ENCODE results near the gene UBTF.

UBTF gene

DNA sequence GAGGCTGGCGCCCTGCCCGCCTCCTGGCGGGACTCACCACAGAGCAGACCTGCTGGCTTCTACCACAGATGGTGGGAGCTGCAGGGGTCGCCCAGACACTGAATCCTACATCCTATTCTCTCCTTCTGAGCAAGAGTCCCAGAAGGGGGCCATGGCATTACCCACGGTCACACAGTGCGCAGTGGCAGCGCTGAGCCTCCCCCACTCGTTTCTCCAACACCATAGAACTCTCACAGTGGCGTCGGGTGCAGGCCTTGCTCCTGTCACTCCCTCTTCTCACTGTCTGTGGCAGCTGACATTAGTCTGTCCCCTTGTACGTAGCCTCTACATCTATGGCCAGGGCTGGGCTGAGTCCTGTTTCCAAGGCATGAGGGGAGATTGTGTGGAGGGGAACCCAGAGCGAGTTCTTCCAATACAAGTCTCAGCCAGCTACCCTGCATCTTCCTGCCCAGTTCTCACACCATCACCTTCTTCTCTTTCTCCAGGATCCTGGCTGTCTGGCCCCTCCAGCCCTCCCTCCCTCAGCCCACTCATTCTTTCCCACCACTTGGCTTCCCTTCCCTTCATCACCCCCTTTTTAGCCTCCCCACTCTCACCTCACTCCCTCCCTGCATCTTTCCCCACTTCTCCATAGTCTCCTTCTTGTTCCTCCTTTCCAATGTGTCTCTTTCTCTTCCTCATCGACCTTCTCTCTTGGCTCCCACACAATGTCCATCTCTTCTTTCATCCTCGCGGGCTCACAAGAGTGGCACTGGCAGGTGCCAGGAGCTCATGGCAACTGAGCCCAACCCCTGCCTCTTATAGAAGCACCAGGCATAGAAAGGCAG lies 5.9 kb downstream of the UBTF start:
- no peak for DNase-seq (ENCODE audit: low spot score)

DNA sequence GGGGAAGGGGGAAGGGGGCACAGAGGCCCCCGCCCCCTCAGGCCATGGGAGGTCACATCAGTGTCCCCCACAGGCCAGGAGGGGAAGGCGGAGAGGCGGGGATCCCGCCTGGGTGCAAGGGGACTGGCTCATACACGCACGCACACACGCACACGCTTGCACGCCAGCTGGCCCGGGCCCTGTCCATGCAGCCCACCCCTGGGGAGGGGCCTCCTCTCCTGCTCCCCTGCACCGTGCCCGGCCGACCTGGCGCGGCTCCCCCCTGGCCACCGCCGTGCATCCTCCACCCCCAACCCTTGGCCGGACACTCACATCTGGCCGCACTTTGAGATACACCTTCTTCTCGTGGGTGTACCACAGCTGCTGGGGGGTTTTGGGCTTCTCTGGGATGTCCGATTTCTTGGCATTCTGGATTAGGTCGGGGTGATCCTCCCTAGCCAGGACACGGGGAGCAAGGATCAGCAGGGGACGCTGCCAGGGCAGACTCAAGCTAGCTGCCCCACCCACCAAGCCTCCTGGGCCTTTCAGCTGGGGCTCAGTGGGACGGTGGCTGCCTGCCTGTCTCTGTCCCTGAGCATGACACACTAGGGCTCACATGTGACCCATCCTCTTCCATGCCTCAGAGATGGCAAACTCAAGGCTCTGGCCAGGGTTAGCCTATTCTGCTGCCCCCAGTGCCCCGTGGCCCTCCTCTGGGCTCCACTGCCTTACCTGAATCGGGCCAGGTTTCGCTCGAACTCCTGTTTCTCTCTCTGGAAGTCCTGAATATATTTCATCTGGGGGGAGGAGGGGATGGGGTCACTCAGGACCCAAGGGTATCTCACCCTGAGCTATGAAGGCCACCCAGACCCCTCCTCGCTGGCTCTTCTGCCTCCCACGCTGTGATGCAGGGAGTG lies 6.7 kb downstream of the UBTF start:
- no peak for DNase-seq (ENCODE audit: low spot score)

DNA sequence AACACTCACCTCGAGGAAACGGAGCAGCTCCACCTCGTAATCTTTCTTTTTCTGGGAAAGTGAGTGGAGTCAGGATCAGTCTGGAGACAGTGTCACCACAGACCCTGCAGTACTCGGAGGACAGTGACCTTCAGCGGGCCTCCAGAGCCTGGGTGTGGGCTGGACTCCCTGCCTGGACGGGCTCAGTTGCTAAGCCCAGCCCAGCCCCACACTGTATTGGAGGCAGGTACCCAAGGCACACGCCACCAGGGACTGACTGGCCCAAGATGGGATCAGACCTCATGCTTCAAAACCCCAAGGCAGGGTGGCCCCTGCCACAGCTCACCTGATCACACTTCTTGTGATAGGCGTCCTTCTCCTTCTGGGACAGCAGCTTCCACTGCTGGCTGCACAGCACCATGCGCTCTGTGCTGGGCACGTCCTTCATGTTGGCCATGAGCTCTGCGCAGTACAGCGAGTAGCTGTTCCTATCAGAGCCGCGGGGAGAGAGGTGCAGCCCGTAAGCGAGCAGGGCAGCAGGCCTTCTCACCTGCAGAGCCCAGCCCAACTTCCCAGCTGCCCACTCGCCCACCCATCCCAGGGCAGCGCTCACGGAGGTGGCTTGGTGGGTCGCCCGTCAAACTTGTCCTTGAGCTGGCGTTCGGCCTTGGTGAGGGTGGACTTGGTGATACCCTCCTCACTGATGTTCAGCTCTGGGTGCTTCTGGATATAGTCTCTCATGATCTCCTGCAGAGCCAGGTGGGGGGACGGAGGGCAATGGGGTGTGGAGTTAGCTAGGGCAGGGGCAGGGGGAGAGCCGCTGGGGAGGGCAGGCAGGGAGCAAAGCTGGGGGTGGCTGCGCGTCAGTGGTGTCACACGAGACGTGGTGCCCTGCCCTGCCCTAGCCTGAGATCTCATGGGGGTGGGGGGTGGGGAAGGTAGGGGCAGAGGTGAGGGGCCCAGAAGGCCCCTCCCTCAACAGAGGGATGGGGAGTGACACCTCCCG lies 7.9 kb downstream of the UBTF start:
- DNase-seq (ENCODE audit: low spot score): no peak

DNA sequence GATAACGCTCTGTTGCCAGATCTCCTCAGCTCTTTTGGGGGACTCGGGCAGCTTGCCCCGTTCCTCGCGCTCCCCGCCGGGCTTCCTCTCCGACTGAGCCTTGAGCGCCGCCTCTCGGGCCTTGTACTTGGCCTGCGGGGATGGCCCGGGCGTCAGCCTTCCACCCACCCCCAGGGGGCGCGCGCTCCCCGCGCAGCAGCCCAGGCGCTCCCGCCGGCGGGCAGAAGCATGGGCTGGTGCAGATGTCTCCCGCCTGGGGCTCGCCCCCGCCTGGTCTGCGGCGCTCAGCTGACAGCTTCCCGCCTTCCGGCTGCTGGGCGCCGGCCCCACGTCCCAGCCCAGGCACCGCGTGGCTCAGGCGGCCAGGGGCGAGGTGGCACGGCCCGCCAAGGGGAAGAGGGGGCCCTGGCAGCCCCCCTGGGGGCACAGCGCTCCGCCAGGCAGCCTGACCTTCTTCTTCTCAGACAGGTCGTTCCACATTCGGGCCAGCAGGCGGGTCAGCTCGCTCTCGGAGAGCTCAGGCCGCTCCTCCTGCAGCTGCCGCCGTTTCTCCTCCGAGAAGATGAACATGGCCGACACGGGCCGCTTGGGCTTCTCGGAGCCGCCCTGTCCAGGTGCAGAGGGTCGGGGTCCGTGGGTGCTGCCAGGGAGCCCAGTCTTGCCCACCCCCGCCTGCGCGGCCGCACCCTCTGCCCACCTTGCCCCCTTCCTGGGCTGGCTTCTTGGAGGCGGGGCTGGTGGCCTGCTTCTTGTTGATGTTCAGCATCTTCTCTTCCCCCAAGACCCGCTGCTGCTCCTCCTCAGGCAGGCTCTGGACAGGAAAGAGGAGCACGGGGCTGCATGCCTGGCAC lies 8.9 kb downstream of the UBTF start:
- no peak for DNase-seq (ENCODE audit: low spot score)

DNA sequence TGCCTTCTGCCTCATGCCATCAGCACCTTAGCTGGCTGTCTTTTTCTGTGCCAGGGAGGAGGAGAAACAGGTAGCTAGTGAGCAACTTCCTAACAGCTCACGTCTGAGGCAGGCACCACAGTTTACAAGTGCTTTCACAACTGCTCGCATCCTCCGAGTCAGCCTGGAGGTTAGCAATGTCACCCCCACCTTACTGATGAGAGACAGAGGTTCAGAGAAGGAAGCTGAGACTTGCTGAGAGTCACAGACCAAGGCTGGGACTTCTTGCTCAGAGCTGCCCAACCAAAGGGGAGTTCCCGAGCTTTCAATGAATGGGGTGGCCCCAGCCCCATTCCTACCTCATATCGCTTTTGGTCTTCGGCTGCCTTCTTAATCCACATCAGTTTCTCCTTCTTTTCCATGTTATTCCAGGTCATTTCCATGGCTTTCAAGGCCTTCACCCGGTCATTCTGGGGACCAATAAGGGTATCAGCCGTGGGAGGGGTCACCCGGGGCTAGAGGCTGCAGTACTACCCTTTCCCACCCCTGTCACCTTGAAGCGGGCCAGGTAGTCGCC lies 9.6 kb downstream of the UBTF start:
- DNase-seq (ENCODE audit: low spot score): no peak

DNA sequence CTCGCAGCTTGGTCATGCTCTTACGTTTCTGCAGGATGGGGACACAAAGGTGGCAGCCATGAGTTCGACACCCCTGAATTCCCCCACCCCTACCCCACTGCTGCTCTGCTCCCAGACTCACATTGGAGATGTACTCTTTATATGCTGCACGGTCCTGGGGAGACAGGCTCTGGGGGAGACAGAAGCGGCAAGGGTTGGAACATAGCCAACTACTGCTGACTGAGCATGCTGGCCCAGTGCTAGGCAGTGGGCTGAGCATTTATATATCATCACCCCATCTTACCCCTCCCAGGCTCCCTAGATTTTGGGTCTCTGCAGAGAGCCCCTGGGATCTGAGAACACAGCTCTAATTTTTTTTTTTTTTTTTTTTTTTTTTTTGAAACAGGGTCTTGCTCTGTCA lies 11.7 kb downstream of the UBTF start:
- DNase-seq (ENCODE audit: low spot score): no peak

DNA sequence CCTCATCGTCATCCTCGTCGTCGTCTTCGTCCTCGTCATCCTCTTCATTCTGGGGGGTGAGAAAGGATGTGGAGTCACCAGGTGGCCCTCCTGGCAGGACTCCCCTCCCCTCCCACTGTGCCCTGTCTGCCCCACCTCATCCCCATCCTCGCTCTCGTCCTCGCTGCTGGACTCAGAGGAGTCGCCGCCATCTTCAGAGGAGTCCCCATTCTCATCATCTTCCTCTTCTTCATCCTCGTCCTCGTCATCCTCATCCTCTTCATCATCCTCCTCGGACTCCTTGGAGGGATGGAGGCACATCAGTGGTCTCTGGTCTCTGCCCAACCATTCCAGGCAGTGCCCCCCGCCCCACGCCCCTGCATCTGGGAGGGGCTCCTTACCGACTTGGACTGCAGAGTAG lies 12.2 kb downstream of the UBTF start:
- no peak for DNase-seq (ENCODE audit: low spot score)

DNA sequence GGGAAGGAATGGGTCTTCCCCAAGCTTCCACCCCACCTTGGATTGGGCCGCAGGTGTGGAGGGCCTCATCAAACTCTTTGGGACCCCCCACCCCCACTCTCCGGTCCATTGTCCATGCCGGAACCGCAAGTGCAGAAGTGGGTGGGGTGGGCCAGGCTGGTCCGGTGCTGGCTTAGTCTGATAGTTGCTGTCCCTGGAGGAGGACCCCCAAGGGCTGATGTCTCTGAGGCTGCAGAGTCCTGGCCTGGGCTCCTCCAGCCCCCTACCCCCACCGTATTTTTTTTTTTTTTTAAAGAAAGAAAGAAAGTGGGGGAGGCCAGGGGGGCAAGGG lies 12.7 kb downstream of the UBTF start:
- DNase-seq (ENCODE audit: low spot score): no peak

DNA sequence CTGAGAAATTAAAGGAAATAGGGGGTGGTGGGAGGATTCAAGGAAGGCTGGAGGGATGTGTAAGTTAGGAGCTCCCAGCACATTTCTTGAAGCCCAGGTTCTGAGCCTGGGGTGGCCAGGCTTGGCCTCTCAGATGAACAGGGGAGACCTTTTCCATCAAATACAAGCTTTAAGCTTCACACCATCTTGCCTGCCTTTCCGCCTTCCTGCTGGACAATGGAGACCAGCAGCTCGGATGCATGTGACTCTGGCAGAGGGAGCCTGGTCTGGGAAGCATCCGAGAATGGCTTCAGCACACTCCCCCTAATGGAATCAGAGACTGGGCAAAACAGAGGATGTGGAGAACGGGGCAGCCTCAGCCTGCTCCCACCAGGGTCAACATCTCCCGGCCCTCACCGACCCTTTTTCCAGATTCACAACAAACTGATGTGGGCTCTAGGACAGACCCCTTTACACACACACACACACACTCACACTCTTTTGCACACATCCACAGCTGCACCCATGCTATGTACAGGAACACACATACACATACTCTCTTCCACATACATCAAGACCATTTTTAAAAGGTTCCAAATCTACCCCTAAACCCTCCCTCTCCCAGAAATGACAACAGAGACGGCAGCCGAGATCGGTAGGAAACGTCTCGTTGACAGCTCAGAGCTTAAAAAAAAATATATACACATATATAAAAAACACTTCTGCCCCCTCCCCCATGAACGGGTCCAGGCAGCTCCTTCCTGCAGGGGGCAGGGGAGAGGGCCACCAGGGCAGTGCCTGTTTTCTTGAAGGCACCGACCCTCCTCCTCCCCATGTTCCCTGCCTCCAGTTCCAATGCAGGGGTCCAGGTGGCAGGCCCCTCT lies 13.3 kb downstream of the UBTF start:
- no peak for DNase-seq (ENCODE audit: low spot score)

DNA sequence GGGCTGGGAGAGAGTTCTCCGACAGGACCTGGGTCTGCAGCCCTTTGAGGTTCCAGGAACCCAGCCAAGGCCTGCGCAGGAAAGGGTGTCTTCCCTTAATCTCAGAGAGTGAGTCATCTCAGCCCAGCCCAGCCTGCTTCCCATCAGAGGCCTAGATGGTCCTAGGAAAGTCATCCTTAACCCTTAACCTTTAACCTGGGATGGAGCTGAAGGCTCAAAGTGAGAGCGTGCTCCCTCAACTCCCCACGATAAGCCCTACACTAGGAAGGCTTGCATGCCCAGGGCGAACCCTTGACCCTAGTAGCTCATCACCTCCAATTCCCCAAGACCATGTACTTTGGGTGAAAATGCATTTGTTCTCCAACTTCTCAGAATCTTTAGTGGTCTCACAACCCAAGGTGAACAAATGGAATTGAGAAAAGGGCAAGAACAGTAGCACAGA lies 15.0 kb downstream of the UBTF start:
- DNase-seq (ENCODE audit: low spot score): no peak

DNA sequence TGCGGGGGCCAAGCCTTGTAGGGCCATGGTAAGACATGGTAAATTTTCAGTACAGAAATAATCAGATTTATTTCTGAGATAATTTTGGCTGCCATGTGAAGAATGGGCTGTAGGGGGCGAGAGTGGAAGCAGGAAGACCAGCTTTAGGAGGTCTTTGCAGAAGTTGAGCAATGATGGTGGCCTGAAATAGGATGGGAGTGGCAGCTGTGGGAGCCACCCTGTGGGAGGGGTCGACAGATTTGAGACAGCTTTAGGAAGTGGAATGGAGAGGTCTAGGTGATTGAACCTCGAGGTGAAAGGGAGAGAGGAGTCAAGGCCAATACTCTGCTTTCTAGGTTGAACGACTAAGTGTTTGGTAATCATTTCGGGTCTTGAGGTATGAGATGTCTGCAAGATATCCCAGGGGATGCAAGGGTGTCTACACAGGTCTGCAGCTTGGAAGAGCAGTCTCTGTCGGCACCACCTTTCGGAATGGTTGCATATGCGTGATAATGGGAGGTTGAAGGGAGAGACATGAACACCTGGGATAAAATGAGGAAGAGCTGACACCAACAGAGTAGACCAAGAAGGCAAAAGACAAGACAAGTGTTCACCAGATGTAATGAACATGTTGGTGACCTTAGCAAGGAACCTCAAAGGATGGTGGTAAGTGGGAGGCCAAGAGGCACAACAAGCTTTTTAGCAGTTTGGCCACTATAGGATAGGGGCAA lies 15.6 kb downstream of the UBTF start:
- peak; percentile 63 for DNase-seq (ENCODE audit: low spot score)

DNA sequence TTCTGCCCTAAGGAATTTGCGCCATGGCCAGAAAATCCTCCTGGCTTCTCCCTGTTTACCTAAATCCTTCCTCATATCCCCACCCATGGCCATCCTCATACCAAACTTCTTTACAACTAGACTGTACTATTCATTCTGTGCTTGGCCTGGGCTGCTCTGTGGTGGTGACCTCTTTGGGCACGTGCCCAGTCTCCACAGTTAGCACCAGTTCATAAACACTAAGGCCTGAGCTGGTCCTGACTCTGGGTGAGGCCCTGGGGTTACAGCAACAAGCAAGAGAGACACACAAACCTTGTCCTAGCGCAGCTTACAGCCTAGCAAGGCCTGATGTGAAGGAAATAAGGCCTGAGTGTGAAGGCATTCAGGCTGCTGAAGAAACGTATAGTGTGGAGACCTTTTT lies 16.7 kb downstream of the UBTF start:
- DNase-seq (ENCODE audit: low spot score): no peak

DNA sequence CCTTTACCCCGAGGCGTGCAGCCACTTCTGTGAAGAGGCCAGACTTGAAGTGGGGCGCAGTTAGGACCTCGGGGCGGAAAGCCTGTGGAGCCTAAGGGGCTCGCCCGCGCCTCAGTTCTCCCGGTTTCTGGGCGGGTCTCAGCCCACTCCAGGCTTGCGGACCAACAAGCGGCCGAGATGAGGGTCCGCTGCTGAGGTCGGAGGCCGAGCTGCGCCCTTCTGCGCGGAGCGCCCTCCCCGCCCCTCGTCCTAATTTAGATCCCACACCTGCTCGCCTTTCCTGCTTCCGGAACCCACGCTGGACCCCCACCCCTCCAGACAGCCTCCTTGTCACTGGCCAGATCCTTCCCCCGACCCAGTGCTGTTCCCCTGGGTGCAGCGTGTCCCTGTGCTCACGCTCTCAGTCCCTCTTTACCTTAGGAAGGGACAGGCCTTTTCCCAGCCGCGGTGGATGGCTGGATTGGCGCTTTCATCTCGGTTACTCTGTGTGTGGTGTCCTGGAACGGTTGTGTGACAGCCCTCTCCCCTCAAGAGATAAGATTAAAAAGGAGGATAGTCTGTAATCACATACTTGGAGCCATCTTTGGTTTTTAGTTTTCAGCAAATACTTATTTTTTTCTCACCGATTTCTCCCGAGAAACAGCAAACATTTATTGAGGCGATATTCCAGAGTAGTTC lies 18.9 kb downstream of the UBTF start:
- DNase-seq (ENCODE audit: low spot score): no peak

DNA sequence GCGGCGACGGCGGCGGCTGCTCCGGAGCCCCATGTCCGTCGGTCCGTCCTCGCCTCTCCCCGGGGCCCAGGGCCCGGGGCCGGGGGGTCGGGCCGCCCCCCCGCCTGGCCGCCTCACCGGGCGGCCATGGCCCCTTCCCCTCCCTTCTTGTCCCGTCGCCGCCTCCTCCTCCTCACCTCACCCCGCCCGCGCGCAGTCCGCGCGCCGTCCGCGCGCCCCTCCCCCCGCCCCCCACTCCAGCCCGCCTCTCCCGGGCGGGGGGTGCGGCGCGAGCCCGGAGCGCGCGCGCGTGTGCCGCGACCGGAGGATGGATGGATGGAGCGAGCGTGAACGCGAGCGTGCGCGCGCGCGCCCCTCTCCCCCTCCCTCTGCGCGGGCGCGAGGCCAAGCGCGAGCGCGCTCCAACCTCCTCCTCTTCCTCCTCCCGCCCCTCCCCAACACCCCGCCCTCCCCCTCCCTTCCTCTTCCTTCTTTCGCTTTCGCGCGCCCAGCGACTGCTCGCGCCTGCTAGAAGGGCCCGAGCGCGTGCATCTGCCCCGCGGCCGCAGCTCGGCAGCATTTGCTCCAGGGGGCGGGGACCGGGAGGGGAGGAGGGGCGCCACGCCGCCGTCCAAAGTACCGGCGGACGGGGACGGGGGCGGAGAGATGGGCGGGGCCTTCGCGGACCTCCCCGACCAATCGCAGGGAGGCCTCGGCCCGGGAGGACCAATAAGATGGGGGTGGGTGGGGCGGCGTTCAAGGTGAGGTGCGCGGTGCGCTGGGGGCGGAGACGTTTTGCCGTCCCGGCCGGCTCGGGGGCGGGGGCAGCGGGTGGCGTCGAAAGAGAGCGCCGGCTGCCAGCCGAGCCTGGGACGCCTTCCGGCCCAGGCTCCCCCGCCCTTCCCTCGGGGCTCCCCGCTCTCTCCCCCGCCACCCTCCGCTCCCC lies 19.7 kb downstream of the UBTF start, which contains the start of gene ATXN7L3:
Gene ATXN7L3 (minus strand): TSS at position 332 of the 925 bp plus-strand sequence. CDS start 1,814 bp downstream, outside the sequence.
- peak; percentile 99 for DNase-seq (ENCODE audit: low spot score)

DNA sequence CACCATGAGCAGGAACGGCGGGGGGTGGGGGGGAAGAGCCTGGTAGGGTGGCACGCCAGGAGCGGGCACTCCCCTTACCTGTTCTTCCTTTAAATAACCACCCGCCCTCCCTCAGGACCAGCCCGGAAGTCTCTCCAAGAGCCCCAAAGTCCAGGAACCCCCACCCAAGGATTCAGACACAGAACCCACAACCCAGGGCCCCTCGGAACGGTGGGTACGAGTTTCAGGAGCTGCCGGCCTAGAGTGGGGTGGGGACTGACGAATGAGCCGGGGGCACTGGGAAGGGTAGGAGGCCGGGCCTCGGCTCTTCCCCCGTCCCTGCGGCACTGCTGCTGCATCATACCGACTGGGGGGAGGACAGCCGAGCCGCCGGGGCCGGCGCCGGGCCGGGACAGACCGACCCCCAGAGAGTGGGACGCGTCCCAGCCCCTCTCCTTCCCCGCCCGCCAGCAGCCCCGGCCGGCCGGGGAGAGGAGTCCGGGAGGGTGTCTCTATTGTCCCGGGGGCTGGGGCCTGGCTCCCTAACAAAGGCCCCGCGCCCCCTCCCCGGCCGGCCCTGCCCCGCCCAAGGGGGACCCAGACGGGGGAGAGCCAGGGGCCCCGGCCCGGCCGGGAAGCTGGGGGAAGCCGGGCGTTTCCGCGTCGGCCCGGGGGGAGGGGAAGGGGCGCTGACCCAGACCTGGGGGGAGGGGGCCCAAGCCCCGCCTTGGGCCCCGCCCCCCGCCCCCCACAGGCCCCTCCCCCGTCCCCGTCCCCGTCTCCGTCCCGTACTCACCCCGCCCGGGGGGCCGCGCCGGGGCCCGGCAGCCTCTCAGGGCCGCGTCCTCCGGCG lies 20.5 kb downstream of the UBTF start:
- peak; percentile 72 for DNase-seq (ENCODE audit: low spot score)

DNA sequence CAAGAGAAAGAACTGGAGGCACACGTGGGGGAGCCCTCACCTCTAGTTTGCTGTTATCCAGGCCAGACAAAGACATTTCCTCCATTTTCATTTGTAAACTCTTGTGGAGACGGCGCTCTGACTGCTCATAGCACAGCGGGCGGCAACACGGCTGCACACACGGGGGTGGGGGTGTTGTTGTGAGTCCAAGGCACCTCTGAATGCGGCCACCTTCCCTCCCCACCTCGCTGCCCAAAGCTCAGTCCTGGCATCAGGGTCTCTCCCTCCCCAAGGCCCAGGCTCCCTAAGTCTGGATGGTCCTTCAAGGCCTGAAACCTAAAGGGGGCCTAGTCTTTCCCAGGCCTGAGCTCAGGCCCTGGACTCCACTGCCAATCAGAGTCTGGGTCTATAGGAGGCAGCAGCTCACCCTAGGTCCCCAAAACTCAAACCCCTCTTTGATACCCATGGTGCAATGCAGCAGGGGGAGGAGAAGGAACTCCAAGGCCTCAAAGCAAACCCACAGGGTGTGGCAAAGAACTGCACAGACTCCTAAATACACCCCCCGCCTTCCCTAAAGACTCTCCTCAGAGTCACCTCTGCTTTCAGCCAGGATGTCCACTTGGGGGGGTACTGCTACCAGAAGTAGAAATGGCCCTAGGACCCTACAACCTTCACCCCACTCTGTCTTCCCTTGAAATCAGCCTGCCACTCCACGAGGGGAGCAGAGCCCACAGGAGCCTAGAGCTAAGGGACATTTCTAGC lies 21.3 kb downstream of the UBTF start:
- DNase-seq (ENCODE audit: low spot score): no peak
